ENCODE data around the gene WDFY3.

The WDFY3 gene

DNA sequence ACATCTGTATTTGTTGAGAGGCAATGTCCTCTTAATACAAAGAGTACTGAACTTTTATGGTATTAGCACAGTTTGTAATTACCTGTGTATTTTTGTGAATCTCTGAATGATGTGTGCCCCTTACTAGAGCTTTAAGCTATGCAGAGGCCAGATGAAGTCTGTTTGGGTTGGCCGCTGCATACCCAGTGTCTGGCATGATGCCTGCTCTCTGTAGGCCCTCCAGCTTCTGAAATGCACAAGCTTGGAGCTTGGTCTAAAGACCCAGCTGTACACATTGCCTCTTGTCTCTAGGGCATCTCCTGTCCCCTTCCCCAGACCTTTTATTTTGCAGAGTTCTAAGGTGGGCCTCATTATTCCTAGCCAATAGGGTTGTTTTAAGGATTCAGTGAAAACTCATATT lies 315.0 kb downstream of the WDFY3 start:
- Histone ChIP-seq H3K27ac (ENCODE audit: low read depth, low read length) (no peak overlapping the region), H3K36me3 (ENCODE audit: control insufficient read depth in 5 of 5, insufficient read depth in 5 of 5, low read length in 5 of 5) (no peaks in the 10 kb centered on the region), H3K27me3 (ENCODE audit: control insufficient read depth in 5 of 5, insufficient read depth in 4 of 5, low read length in 5 of 5) (peaks cover 0 to 2% (median 0%) of the 10 kb centered on the region in 5 donors), H3K9ac (ENCODE audit: low read length in 5 of 5) (no peak overlapping the region), H3K4me1 (ENCODE audit: control insufficient read depth in 5 of 5, insufficient read depth in 5 of 5, low read length in 5 of 5) (peaks cover 0 to 4% (median 0%) of the 10 kb centered on the region in 5 donors), H3K9me3 (ENCODE audit: control insufficient read depth in 5 of 5, low read length in 5 of 5) (no peaks in the 10 kb centered on the region), H3K4me3 (ENCODE audit: low read depth in 1 of 5, low read length in 5 of 5) (no peak overlapping the region)

DNA sequence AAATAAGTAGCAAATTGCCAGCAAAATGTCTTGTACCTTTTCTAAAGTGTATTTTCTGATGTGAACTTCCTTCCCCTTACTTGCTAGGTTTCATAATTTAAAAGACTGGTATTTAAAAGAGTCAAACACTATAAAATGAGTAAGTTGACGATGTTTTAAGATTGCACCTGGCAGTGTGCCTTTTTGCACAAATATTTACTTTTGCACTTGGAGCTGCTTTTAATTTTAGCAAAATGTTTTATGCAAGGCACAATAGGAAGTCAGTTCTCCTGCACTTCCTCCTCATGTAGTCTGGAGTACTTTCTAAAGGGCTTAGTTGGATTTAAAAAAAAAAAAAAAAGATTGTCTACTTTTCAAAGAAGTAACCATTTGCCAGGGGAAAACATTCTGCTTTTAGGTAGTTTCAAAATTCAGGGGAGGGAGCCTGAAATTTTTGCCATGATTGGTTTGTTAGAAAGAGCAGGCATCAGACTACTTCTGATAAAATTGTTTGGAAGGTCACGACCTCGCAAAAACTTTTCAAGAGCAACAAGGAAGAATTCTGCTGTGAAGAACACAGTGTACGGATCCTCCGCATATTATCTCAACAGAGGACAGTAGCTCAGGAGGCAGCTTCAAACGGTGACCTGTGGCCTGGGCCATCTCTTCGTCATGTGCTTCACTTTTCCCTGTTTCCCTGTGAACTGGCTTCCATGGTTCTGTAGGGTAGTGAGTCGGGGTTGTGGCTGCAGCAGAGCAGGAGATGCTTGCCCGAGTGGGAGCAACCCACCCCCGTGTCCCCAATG lies 317.4 kb downstream of the WDFY3 start:
- Histone ChIP-seq H3K9ac (ENCODE audit: low read length in 5 of 5) (no peak overlapping the region), H3K4me1 (ENCODE audit: control insufficient read depth in 5 of 5, insufficient read depth in 5 of 5, low read length in 5 of 5) (peaks cover 0 to 4% (median 0%) of the 10 kb centered on the region in 5 donors), H3K27me3 (ENCODE audit: control insufficient read depth in 5 of 5, insufficient read depth in 4 of 5, low read length in 5 of 5) (peaks cover 0 to 2% (median 0%) of the 10 kb centered on the region in 5 donors), H3K4me3 (ENCODE audit: low read depth in 1 of 5, low read length in 5 of 5) (no peak overlapping the region), H3K27ac (ENCODE audit: low read depth, low read length) (no peak overlapping the region), H3K9me3 (ENCODE audit: control insufficient read depth in 5 of 5, low read length in 5 of 5) (no peaks in the 10 kb centered on the region), H3K36me3 (ENCODE audit: control insufficient read depth in 5 of 5, insufficient read depth in 5 of 5, low read length in 5 of 5) (no peaks in the 10 kb centered on the region)

DNA sequence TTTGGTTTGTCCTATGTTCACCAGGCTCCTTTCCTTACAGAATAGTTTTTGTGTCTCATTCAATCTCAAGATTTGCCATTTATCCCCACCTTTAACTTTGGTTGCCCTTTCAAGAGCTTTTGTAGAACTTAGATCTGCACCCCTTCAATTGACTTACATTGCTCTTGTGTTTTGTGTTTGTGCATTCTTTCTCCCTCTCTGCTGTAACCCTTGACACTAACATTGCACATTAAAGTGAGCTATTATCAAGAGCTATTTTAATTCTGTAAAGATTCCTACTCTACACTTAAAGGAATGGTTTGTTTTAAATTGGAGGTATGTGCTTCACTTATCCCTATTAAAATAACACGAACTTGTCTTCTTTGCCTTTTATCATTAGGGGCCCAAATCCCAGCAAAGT lies 318.3 kb downstream of the WDFY3 start:
- H3K9ac ChIP-seq (ENCODE audit: low read length in 5 of 5): no peak overlapping the region
- H3K27ac ChIP-seq (ENCODE audit: low read depth, low read length): no peak overlapping the region
- H3K9me3 ChIP-seq (ENCODE audit: control insufficient read depth in 5 of 5, low read length in 5 of 5): no peaks in the 10 kb centered on the region
- H3K4me3 ChIP-seq (ENCODE audit: low read depth in 1 of 5, low read length in 5 of 5): no peak overlapping the region
- no peaks in the 10 kb centered on the region for H3K36me3 ChIP-seq (ENCODE audit: control insufficient read depth in 5 of 5, insufficient read depth in 5 of 5, low read length in 5 of 5)
- peaks cover 0 to 4% (median 0%) of the 10 kb centered on the region in 5 donors for H3K4me1 ChIP-seq (ENCODE audit: control insufficient read depth in 5 of 5, insufficient read depth in 5 of 5, low read length in 5 of 5)
- H3K27me3 ChIP-seq (ENCODE audit: control insufficient read depth in 5 of 5, insufficient read depth in 4 of 5, low read length in 5 of 5): peaks cover 0 to 2% (median 0%) of the 10 kb centered on the region in 5 donors

DNA sequence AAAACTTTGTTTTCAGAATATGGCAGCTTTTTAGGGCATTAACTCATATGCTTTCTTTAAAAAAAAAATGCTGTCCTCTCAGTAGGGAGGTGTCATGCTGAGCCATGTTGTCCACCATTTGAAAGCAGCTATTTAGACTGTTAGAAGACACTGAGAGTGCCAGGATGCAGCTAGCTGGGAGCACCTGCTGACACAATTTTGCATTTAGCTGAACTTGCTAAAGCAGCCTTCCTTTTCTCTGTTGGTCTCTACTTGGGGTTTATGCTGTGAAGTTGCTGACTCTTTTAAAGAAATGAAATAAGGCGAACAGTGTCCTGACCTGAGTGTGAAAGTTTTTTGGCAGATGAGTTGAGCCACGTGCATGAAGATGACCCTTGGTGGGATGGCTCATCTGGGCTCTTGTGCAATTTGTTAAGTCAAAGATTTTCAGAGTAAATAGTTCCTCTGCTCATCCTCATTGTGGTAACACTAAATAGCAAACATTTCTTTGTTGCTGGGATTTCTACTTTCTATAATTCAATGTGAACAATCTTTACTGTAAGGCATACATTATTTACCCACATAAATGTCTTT lies 319.1 kb downstream of the WDFY3 start:
- peaks cover 0 to 4% (median 0%) of the 10 kb centered on the region in 5 donors for H3K4me1 ChIP-seq (ENCODE audit: control insufficient read depth in 5 of 5, insufficient read depth in 5 of 5, low read length in 5 of 5)
- H3K36me3 ChIP-seq (ENCODE audit: control insufficient read depth in 5 of 5, insufficient read depth in 5 of 5, low read length in 5 of 5): no peaks in the 10 kb centered on the region
- no peak overlapping the region for H3K4me3 ChIP-seq (ENCODE audit: low read depth in 1 of 5, low read length in 5 of 5)
- no peak overlapping the region for H3K9ac ChIP-seq (ENCODE audit: low read length in 5 of 5)
- H3K27me3 ChIP-seq (ENCODE audit: control insufficient read depth in 5 of 5, insufficient read depth in 4 of 5, low read length in 5 of 5): peaks cover 0 to 2% (median 0%) of the 10 kb centered on the region in 5 donors
- no peak overlapping the region for H3K27ac ChIP-seq (ENCODE audit: low read depth, low read length)
- H3K9me3 ChIP-seq (ENCODE audit: control insufficient read depth in 5 of 5, low read length in 5 of 5): no peaks in the 10 kb centered on the region

DNA sequence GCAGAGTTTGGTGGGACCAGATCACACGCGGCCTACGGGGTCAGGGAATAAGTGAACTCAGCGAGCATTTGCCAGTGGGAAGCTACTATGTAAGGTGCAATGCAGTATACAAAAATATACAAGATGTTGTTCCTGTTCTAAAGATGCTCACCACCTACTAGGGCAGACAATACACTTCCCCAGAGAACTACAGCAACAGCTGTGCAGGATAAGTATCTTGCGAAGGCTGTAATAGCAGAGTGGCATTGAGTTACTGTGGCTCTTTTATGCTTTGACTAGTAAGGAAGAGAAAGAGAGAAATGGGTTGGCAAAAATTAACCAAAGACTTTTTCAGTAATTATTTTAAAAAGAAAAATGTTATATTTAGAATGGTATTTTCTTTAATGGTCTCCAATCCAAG lies 322.4 kb downstream of the WDFY3 start:
- Histone ChIP-seq H3K27ac (ENCODE audit: low read depth, low read length) (no peak overlapping the region), H3K4me1 (ENCODE audit: control insufficient read depth in 5 of 5, insufficient read depth in 5 of 5, low read length in 5 of 5) (no peaks in the 10 kb centered on the region), H3K4me3 (ENCODE audit: low read depth in 1 of 5, low read length in 5 of 5) (no peak overlapping the region), H3K36me3 (ENCODE audit: control insufficient read depth in 5 of 5, insufficient read depth in 5 of 5, low read length in 5 of 5) (no peaks in the 10 kb centered on the region), H3K27me3 (ENCODE audit: control insufficient read depth in 5 of 5, insufficient read depth in 4 of 5, low read length in 5 of 5) (no peaks in the 10 kb centered on the region), H3K9me3 (ENCODE audit: control insufficient read depth in 5 of 5, low read length in 5 of 5) (no peaks in the 10 kb centered on the region), H3K9ac (ENCODE audit: low read length in 5 of 5) (no peak overlapping the region)

DNA sequence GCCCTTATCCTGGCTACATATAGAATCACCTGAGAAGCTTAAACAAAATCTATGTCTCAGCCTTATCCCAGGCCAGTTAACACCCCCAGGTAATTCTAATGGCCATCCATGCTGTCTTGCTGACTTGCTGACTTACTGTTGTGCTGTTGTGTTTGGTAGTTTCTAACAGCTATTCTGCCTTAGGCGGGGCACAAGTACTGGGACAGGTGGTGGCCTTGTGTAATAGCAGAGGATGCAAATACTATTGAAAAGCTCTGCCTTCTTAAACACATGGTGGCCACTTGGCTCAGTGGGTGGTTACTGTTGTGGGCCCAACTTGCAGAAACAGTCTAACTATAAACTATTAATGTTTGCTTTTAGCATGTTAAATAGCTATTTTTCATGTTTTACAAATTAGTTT lies 327.3 kb downstream of the WDFY3 start:
- H3K27me3 ChIP-seq (ENCODE audit: control insufficient read depth in 5 of 5, insufficient read depth in 4 of 5, low read length in 5 of 5): no peaks in the 10 kb centered on the region
- no peaks in the 10 kb centered on the region for H3K9me3 ChIP-seq (ENCODE audit: control insufficient read depth in 5 of 5, low read length in 5 of 5)
- H3K27ac ChIP-seq (ENCODE audit: low read depth, low read length): no peak overlapping the region
- no peak overlapping the region for H3K4me3 ChIP-seq (ENCODE audit: low read depth in 1 of 5, low read length in 5 of 5)
- no peak overlapping the region for H3K9ac ChIP-seq (ENCODE audit: low read length in 5 of 5)
- H3K36me3 ChIP-seq (ENCODE audit: control insufficient read depth in 5 of 5, insufficient read depth in 5 of 5, low read length in 5 of 5): no peaks in the 10 kb centered on the region
- no peaks in the 10 kb centered on the region for H3K4me1 ChIP-seq (ENCODE audit: control insufficient read depth in 5 of 5, insufficient read depth in 5 of 5, low read length in 5 of 5)

DNA sequence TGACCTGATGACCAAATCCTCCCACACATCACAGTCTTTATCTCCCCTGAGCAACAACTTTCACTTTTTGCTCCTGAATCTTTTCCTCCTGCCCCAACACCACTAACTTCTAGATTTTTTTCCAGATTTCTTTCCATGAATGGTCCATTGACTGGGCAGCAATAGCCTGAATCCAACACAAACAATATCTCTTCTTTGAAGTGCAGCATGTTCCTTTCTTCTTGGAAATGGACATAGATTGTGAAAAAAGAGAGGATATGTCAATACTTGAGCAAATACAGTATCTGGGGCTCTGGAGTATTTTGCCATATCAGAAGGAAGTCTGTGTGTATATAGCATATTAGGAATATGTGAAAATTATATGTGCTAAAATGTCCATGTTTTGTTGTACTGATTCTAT lies 328.4 kb downstream of the WDFY3 start:
- Histone ChIP-seq H3K27ac (ENCODE audit: low read depth, low read length) (no peak overlapping the region), H3K4me1 (ENCODE audit: control insufficient read depth in 5 of 5, insufficient read depth in 5 of 5, low read length in 5 of 5) (no peaks in the 10 kb centered on the region), H3K9me3 (ENCODE audit: control insufficient read depth in 5 of 5, low read length in 5 of 5) (no peaks in the 10 kb centered on the region), H3K4me3 (ENCODE audit: low read depth in 1 of 5, low read length in 5 of 5) (no peak overlapping the region), H3K9ac (ENCODE audit: low read length in 5 of 5) (no peak overlapping the region), H3K36me3 (ENCODE audit: control insufficient read depth in 5 of 5, insufficient read depth in 5 of 5, low read length in 5 of 5) (no peaks in the 10 kb centered on the region), H3K27me3 (ENCODE audit: control insufficient read depth in 5 of 5, insufficient read depth in 4 of 5, low read length in 5 of 5) (no peaks in the 10 kb centered on the region)

DNA sequence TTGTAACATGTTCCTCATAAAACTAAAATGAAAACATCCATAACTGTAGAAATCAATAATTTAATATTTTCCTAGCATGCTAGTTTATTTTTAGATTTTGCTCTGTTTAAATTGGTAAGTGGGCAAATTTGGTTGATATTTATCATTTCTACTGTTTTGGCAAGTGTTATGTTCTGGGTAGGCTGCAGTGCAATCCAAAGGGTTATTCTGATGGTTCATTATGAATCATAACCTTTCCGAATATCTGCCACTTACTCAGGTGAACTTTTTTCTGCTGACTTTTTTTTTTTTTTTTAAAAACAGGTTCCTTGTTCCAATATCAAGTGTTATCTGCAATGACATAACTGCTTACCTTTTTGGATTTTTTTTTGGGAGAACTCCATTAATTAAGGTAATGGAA lies 331.5 kb downstream of the WDFY3 start:
- Histone ChIP-seq H3K36me3 (ENCODE audit: control insufficient read depth in 5 of 5, insufficient read depth in 5 of 5, low read length in 5 of 5) (no peaks in the 10 kb centered on the region), H3K4me3 (ENCODE audit: low read depth in 1 of 5, low read length in 5 of 5) (no peak overlapping the region), H3K27me3 (ENCODE audit: control insufficient read depth in 5 of 5, insufficient read depth in 4 of 5, low read length in 5 of 5) (no peaks in the 10 kb centered on the region), H3K27ac (ENCODE audit: low read depth, low read length) (no peak overlapping the region), H3K9me3 (ENCODE audit: control insufficient read depth in 5 of 5, low read length in 5 of 5) (no peaks in the 10 kb centered on the region), H3K9ac (ENCODE audit: low read length in 5 of 5) (no peak overlapping the region), H3K4me1 (ENCODE audit: control insufficient read depth in 5 of 5, insufficient read depth in 5 of 5, low read length in 5 of 5) (no peaks in the 10 kb centered on the region)

DNA sequence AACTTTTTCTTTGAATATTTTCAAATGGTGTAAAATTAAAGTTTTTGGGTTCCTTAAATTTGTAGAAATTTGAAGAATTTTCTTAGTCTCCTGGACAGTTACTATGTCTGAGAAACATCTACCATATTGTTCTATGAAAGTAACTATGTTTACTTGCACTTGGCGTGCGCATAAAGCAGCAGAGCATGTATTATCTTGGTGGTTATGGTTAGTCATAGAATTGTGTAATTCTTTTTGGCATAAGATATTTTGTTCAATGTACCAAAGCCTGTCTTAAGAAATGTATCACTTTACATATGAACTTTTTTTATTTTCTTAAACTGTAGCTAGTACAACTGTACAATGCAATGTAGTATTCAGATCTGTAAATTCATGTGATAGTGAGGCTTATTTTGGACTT lies 334.4 kb downstream of the WDFY3 start:
- H3K27me3 ChIP-seq (ENCODE audit: control insufficient read depth in 5 of 5, insufficient read depth in 4 of 5, low read length in 5 of 5): no peaks in the 10 kb centered on the region
- no peaks in the 10 kb centered on the region for H3K36me3 ChIP-seq (ENCODE audit: control insufficient read depth in 5 of 5, insufficient read depth in 5 of 5, low read length in 5 of 5)
- H3K9me3 ChIP-seq (ENCODE audit: control insufficient read depth in 5 of 5, low read length in 5 of 5): no peaks in the 10 kb centered on the region
- no peak overlapping the region for H3K4me3 ChIP-seq (ENCODE audit: low read depth in 1 of 5, low read length in 5 of 5)
- H3K27ac ChIP-seq (ENCODE audit: low read depth, low read length): no peak overlapping the region
- no peak overlapping the region for H3K9ac ChIP-seq (ENCODE audit: low read length in 5 of 5)
- no peaks in the 10 kb centered on the region for H3K4me1 ChIP-seq (ENCODE audit: control insufficient read depth in 5 of 5, insufficient read depth in 5 of 5, low read length in 5 of 5)

DNA sequence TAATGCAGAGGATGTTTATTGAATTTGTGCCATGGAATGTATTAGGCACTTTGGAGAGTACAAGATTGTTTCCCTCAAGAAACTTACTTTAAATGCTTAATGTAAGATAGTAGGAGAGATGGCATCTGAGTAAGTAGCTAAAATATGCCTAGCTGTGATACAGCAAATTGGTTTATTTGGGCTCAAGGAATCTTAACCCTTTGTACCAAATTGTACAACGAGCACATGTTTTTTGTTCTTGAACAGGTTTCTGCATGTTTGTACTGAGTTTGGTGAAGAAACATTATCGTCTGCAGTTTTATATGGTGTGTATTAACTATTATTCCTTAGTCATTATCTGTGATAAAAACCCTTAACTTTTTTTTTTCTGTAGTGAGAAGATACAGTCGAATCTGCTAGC lies 334.9 kb downstream of the WDFY3 start:
- Histone ChIP-seq H3K27ac (ENCODE audit: low read depth, low read length) (no peak overlapping the region), H3K4me1 (ENCODE audit: control insufficient read depth in 5 of 5, insufficient read depth in 5 of 5, low read length in 5 of 5) (no peaks in the 10 kb centered on the region), H3K4me3 (ENCODE audit: low read depth in 1 of 5, low read length in 5 of 5) (no peak overlapping the region), H3K9ac (ENCODE audit: low read length in 5 of 5) (no peak overlapping the region), H3K27me3 (ENCODE audit: control insufficient read depth in 5 of 5, insufficient read depth in 4 of 5, low read length in 5 of 5) (no peaks in the 10 kb centered on the region), H3K9me3 (ENCODE audit: control insufficient read depth in 5 of 5, low read length in 5 of 5) (no peaks in the 10 kb centered on the region), H3K36me3 (ENCODE audit: control insufficient read depth in 5 of 5, insufficient read depth in 5 of 5, low read length in 5 of 5) (no peaks in the 10 kb centered on the region)

Measured in subcutaneous abdominal adipose tissue (tissue), 5 donors.